ENCODE data around the gene RYR1. TPM values are rescaled to one million over a fixed set of nuclear protein-coding genes. Genes with fewer than 3 reads are reported as not detected.
A peak's percentile ranks its signal among the peaks of the same experiment; 100 is the strongest.

Gene RYR1
- polyA plus RNA-seq, 3 donors, result 0.76 to 2.1 (median 2.1) TPM

DNA sequence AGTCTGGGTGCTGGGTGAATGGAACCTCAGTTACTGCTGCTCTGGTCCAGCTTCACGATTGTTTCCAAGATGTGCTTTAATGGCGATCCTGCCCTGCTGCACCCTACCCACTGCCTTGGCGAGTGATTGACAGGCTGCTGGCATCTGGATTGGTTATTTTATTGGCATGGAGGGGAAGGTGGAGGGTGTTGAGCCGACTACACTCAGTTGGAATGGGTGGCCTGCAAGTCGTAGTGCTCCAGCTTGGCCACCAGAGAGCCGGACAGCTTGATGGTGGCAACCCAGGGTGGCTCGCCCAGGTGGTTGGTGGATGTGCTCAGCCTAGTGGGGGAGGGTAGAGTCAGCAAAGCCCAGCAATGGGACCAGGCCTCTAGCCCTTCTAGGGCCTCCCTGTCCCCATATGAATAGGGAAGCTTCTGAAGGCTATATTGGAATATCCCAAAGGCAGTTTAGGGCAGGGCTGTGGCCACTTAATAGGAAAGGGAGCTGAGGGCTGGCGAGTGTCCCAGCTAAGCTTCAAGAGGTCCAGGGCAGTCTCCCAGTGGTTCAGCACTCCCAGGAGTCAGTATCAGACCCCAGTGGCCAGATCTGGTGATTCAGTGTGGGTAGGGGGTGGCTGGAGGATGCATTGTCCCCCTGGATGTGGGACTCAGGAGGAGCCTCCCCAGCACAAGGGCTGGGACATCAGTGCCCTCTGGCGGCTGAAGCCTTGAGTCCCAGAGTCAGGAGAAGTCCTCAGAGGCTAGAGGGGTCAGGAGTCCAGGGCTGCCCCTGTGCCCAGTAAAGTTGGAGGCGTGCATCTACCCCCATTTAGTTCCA, 49.1 kb upstream of the RYR1 start:
- H2AFZ ChIP-seq (ENCODE audit: insufficient read depth, low read depth, low read length, poor library complexity, severe bottlenecking), result no peak overlapping the region
- H4K20me1 ChIP-seq (ENCODE audit: insufficient read depth, low read length), result peaks cover 48% of the 10 kb centered on the region
- H3K27ac Mint-ChIP-seq, result no peak overlapping the region

DNA sequence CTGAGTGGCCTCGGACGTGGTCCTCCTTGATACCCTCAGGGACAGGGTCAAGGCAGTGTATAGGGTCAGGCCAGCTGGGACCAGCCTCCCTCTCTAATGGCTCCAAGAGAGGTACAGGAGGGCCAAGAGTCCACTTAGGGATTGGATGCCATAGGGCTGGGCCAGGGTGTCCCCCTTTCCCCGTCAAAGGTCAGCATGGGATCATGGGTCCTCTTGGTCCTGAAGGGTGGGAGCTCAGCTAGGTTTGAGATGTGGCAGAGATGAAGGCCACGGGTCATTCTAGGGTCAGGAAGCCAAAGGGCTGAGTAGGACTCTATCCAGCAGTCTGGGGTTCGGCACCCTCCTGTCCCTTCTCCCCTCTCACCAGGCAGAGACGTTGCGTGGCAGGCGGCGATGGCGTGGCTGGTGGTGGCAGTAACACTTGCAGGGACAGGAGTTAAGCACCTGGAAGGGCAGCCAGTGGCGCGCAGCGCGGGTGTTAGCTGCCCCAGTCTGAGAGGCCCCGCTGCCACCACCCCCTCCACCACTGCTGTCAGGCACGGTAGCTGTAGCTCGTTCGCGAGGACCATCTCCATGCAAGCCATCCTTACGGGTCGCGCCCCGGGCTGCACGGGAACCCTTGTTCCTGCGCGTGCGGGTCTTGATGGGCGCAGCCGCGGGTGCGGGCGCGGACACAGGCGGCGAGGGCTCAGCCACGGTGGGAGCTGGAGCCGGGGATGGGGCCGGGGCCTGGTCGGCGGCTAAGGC, 48.3 kb upstream of the RYR1 start:
- intact Hi-C loops (cut with micrococcal nuclease), result no loop called here
- 87% methylated on average over 25 of the region's 40 CpGs for WGBS (ENCODE audit: insufficient coverage)
- Mint-ChIP-seq H3K9me3 (peaks cover 0 to 12% (median 3%) of the 10 kb centered on the region in 7 donors), H3K4me3 (peak overlapping the region in 1 of 2 donors; percentile 79), H3K4me1 (peaks cover 26% of the 10 kb centered on the region), H3K27ac (peak overlapping the region in 1 of 7 donors; percentile 13), H3K36me3 (peaks cover 49 to 55% of the 10 kb centered on the region in 2 donors), H3K27me3 (ENCODE audit: low read depth in 3 of 3) (peaks cover 32 to 59% (median 41%) of the 10 kb centered on the region in 3 donors)
- Histone ChIP-seq H3K36me3 (replicated peaks in 1 of 2; ENCODE audit: control insufficient read depth in 1 of 2, insufficient read depth in 2 of 2, low read length in 2 of 2) (peaks cover 37 to 49% of the 10 kb centered on the region in 2 donors), H3K79me2 (ENCODE audit: insufficient read depth, low read length) (no peaks in the 10 kb centered on the region), H3K9ac (ENCODE audit: insufficient read depth, low read length, poor library complexity, severe bottlenecking) (no peak overlapping the region), H3K4me1 (ENCODE audit: control insufficient read depth in 1 of 2, insufficient read depth in 2 of 2, low read length in 2 of 2) (peaks cover 32 to 39% of the 10 kb centered on the region in 2 donors), H4K20me1 (ENCODE audit: insufficient read depth, low read length) (peaks cover 44% of the 10 kb centered on the region), H3K27ac (ENCODE audit: low read depth in 1 of 2, low read length in 2 of 2) (no peak overlapping the region), H3K9me3 (replicated peaks in 1 of 2; ENCODE audit: control insufficient read depth in 1 of 2, insufficient read depth in 1 of 2, low read length in 2 of 2) (no peaks in the 10 kb centered on the region), H3K4me2 (replicated peaks; ENCODE audit: extremely low read depth, low read length, poor library complexity, severe bottlenecking) (peak overlapping the region; percentile 94), H3K27me3 (ENCODE audit: control insufficient read depth in 2 of 2, insufficient read depth in 2 of 2, low read length in 2 of 2) (peaks cover 13 to 56% of the 10 kb centered on the region in 2 donors), H2AFZ (ENCODE audit: insufficient read depth, low read depth, low read length, poor library complexity, severe bottlenecking) (no peak overlapping the region), H3K4me3 (replicated peaks in 1 of 3; ENCODE audit: low read depth in 2 of 3, low read length in 3 of 3) (no peak overlapping the region)
- DNase-seq, result no peak
- TF ChIP-seq, protein P1, sequence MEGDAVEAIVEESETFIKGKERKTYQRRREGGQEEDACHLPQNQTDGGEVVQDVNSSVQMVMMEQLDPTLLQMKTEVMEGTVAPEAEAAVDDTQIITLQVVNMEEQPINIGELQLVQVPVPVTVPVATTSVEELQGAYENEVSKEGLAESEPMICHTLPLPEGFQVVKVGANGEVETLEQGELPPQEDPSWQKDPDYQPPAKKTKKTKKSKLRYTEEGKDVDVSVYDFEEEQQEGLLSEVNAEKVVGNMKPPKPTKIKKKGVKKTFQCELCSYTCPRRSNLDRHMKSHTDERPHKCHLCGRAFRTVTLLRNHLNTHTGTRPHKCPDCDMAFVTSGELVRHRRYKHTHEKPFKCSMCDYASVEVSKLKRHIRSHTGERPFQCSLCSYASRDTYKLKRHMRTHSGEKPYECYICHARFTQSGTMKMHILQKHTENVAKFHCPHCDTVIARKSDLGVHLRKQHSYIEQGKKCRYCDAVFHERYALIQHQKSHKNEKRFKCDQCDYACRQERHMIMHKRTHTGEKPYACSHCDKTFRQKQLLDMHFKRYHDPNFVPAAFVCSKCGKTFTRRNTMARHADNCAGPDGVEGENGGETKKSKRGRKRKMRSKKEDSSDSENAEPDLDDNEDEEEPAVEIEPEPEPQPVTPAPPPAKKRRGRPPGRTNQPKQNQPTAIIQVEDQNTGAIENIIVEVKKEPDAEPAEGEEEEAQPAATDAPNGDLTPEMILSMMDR (IDR thresholded peaks at IDR 0.05), result no peak

More for the DNA sequence above, 49.1 kb upstream of the RYR1 start:
- Histone ChIP-seq H3K36me3 (replicated peaks in 1 of 2; ENCODE audit: control insufficient read depth in 1 of 2, insufficient read depth in 2 of 2, low read length in 2 of 2) (peaks cover 43 to 57% of the 10 kb centered on the region in 2 donors), H3K4me2 (replicated peaks; ENCODE audit: extremely low read depth, low read length, poor library complexity, severe bottlenecking) (no peak overlapping the region), H3K27me3 (ENCODE audit: control insufficient read depth in 2 of 2, insufficient read depth in 2 of 2, low read length in 2 of 2) (peaks cover 9 to 47% of the 10 kb centered on the region in 2 donors), H3K9ac (ENCODE audit: insufficient read depth, low read length, poor library complexity, severe bottlenecking) (no peak overlapping the region), H3K4me3 (replicated peaks in 1 of 3; ENCODE audit: low read depth in 2 of 3, low read length in 3 of 3) (no peak overlapping the region), H3K79me2 (ENCODE audit: insufficient read depth, low read length) (no peaks in the 10 kb centered on the region), H3K27ac (ENCODE audit: low read depth in 1 of 2, low read length in 2 of 2) (no peak overlapping the region), H3K4me1 (ENCODE audit: control insufficient read depth in 1 of 2, insufficient read depth in 2 of 2, low read length in 2 of 2) (peaks cover 32 to 39% of the 10 kb centered on the region in 2 donors), H3K9me3 (replicated peaks in 1 of 2; ENCODE audit: control insufficient read depth in 1 of 2, insufficient read depth in 1 of 2, low read length in 2 of 2) (no peaks in the 10 kb centered on the region)
- WGBS (ENCODE audit: insufficient coverage), result 94% methylated on average over 9 of the region's 10 CpGs
- TF ChIP-seq, protein P1 (IDR thresholded peaks at IDR 0.05), result no peak
- intact Hi-C loops (cut with micrococcal nuclease), result no loop called here
- no peak for DNase-seq
- Mint-ChIP-seq H3K9me3 (peaks cover 0 to 10% (median 3%) of the 10 kb centered on the region in 7 donors), H3K27me3 (ENCODE audit: low read depth in 3 of 3) (peaks cover 24 to 50% (median 33%) of the 10 kb centered on the region in 3 donors), H3K4me1 (peaks cover 25% of the 10 kb centered on the region), H3K36me3 (peaks cover 58 to 59% of the 10 kb centered on the region in 2 donors), H3K4me3 (peak overlapping the region in 1 of 2 donors; percentile 62)
